ENCODE measurements around the gene MYO10.

The MYO10 gene

GRCh38 chr5:16981700-16982099 lies 45.6 kb upstream of the MYO10 start:
- TF ChIP-seq PPARA (CRISPR knock-in tag; IDR thresholded peaks at IDR 0.05; ENCODE audit: borderline replicate concordance) = no peak
- TF ChIP-seq TSHZ2 (CRISPR knock-in tag; IDR thresholded peaks at IDR 0.05) = no peak
- no peak for TF ChIP-seq TCF4 (CRISPR knock-in tag; IDR thresholded peaks at IDR 0.05; ENCODE audit: borderline replicate concordance)
- TF ChIP-seq ESRRG (CRISPR knock-in tag; IDR thresholded peaks at IDR 0.05) = no peak
- no peak for TF ChIP-seq PATZ1 (CRISPR knock-in tag; IDR thresholded peaks at IDR 0.05; ENCODE audit: borderline replicate concordance)
- TF ChIP-seq BACH2 (CRISPR knock-in tag; IDR thresholded peaks at IDR 0.05; ENCODE audit: borderline replicate concordance) = no peak
- no peak for TF ChIP-seq TOX (CRISPR knock-in tag; IDR thresholded peaks at IDR 0.05; ENCODE audit: borderline replicate concordance)
- no peak for TF ChIP-seq CSRNP3 (CRISPR knock-in tag; IDR thresholded peaks at IDR 0.05)
- TF ChIP-seq ZC3H10 (CRISPR knock-in tag; IDR thresholded peaks at IDR 0.05) = no peak
- no peak for TF ChIP-seq ARNTL (CRISPR knock-in tag; IDR thresholded peaks at IDR 0.05; ENCODE audit: borderline replicate concordance, low read depth)
- TF ChIP-seq ZNF70 (CRISPR knock-in tag; IDR thresholded peaks at IDR 0.05) = no peak
- TF ChIP-seq ZNF565 (CRISPR knock-in tag; conservative IDR thresholded peaks at IDR 0.05; ENCODE audit: low read depth) = no peak
- TF ChIP-seq ZFP3 (CRISPR knock-in tag; IDR thresholded peaks at IDR 0.05) = no peak
- ATAC-seq = no peak

GRCh38 chr5:16980983-16981382 lies 44.9 kb upstream of the MYO10 start:
- TF ChIP-seq GLIS3 (CRISPR knock-in tag; IDR thresholded peaks at IDR 0.05) = no peak
- no peak for TF ChIP-seq BACH2 (CRISPR knock-in tag; IDR thresholded peaks at IDR 0.05; ENCODE audit: borderline replicate concordance)
- TF ChIP-seq ZFP30 (CRISPR knock-in tag; IDR thresholded peaks at IDR 0.05) = no peak
- TF ChIP-seq SNAI2 (CRISPR knock-in tag; IDR thresholded peaks at IDR 0.05) = no peak
- no peak for TF ChIP-seq PPARA (CRISPR knock-in tag; IDR thresholded peaks at IDR 0.05; ENCODE audit: borderline replicate concordance)
- no peak for TF ChIP-seq ZNF565 (CRISPR knock-in tag; conservative IDR thresholded peaks at IDR 0.05; ENCODE audit: low read depth)
- no peak for TF ChIP-seq RARB (CRISPR knock-in tag; IDR thresholded peaks at IDR 0.05)
- TF ChIP-seq TOX (CRISPR knock-in tag; IDR thresholded peaks at IDR 0.05; ENCODE audit: borderline replicate concordance) = no peak
- no peak for TF ChIP-seq ZNF8 (CRISPR knock-in tag; IDR thresholded peaks at IDR 0.05)
- no peak for TF ChIP-seq CSRNP3 (CRISPR knock-in tag; IDR thresholded peaks at IDR 0.05)
- TF ChIP-seq ISL1 (CRISPR knock-in tag; IDR thresholded peaks at IDR 0.05) = no peak
- TF ChIP-seq TSHZ2 (CRISPR knock-in tag; IDR thresholded peaks at IDR 0.05) = no peak
- TF ChIP-seq ZNF70 (CRISPR knock-in tag; IDR thresholded peaks at IDR 0.05) = no peak
- no peak for TF ChIP-seq ZC3H10 (CRISPR knock-in tag; IDR thresholded peaks at IDR 0.05)
- TF ChIP-seq ESRRG (CRISPR knock-in tag; IDR thresholded peaks at IDR 0.05) = no peak
- TF ChIP-seq ARNTL (CRISPR knock-in tag; IDR thresholded peaks at IDR 0.05; ENCODE audit: borderline replicate concordance, low read depth) = no peak
- no peak for TF ChIP-seq ZFP3 (CRISPR knock-in tag; IDR thresholded peaks at IDR 0.05)
- TF ChIP-seq OSR1 (CRISPR knock-in tag; IDR thresholded peaks at IDR 0.05) = no peak
- no peak for ATAC-seq
